ENCODE results near the gene NHERF2. TPM values are rescaled to one million over a fixed set of nuclear protein-coding genes. Genes with fewer than 3 reads are reported as not detected.

The NHERF2 gene
- total RNA-seq, 3 donors from 2014 or later: 54.5 to 65.4 (median 60.0) TPM

- intact Hi-C loops (cut with DNase I, micrococcal nuclease): no loop called here
- Histone ChIP-seq H3K4me3 (no peak overlapping the region), H3K9me3 (no peaks in the 10 kb centered on the region), H3K4me1 (ENCODE audit: low read depth) (no peaks in the 10 kb centered on the region), H3K36me3 (ENCODE audit: low read depth) (peaks cover 4% of the 10 kb centered on the region)
- ATAC-seq (no peak), DNase-seq (no peak)
- TF ChIP-seq, protein P1, sequence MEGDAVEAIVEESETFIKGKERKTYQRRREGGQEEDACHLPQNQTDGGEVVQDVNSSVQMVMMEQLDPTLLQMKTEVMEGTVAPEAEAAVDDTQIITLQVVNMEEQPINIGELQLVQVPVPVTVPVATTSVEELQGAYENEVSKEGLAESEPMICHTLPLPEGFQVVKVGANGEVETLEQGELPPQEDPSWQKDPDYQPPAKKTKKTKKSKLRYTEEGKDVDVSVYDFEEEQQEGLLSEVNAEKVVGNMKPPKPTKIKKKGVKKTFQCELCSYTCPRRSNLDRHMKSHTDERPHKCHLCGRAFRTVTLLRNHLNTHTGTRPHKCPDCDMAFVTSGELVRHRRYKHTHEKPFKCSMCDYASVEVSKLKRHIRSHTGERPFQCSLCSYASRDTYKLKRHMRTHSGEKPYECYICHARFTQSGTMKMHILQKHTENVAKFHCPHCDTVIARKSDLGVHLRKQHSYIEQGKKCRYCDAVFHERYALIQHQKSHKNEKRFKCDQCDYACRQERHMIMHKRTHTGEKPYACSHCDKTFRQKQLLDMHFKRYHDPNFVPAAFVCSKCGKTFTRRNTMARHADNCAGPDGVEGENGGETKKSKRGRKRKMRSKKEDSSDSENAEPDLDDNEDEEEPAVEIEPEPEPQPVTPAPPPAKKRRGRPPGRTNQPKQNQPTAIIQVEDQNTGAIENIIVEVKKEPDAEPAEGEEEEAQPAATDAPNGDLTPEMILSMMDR (IDR thresholded peaks at IDR 0.05): no peak
Measured at GRCh38 chr16:2076072-2076865, 49.6 kb downstream of the NHERF2 start.

GRCh38 chr16:2077016-2077415 lies 50.3 kb downstream of the NHERF2 start:
- no peak for ATAC-seq
- intact Hi-C loops (cut with DNase I, micrococcal nuclease): no loop called here
- TF ChIP-seq, protein P1 (IDR thresholded peaks at IDR 0.05): no peak
- DNase-seq: no peak
- no peaks in the 10 kb centered on the region for H3K4me1 ChIP-seq (ENCODE audit: low read depth)
- no peak overlapping the region for H3K4me3 ChIP-seq
- no peaks in the 10 kb centered on the region for H3K9me3 ChIP-seq
- peaks cover 4% of the 10 kb centered on the region for H3K36me3 ChIP-seq (ENCODE audit: low read depth)

DNA sequence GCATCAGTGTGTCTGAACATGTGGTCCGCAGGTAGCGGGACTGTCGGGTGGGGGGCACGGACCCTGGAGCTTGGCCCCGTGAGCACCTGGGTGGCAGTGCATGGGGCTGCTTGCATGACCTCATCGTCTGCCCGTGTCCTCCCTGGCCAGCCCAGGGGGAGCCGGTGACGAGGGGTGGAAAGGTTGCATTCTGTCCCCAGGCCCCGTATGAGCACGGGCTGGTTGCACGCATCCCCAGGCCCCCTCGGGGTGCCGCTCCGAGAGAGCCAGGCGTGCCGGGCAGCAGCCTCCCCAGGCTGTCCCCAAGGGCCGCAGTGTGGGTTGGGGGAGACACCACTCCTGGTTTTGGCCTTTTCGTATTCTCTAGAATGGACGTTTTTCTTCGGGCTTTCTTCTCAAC lies 51.0 kb downstream of the NHERF2 start:
- H3K4me1 ChIP-seq (ENCODE audit: low read depth): no peaks in the 10 kb centered on the region
- DNase-seq: no peak
- intact Hi-C loops (cut with DNase I, micrococcal nuclease): no loop called here
- H3K9me3 ChIP-seq: no peaks in the 10 kb centered on the region
- TF ChIP-seq, protein P1 (IDR thresholded peaks at IDR 0.05): no peak
- H3K4me3 ChIP-seq: no peak overlapping the region
- no peak for ATAC-seq
- peaks cover 4% of the 10 kb centered on the region for H3K36me3 ChIP-seq (ENCODE audit: low read depth)

- intact Hi-C loops (cut with DNase I, micrococcal nuclease): no loop called here
- no peak for ATAC-seq
- TF ChIP-seq, protein P1 (IDR thresholded peaks at IDR 0.05): no peak
- Histone ChIP-seq H3K9me3 (no peaks in the 10 kb centered on the region), H3K4me3 (no peak overlapping the region), H3K36me3 (ENCODE audit: low read depth) (peaks cover 4% of the 10 kb centered on the region), H3K4me1 (ENCODE audit: low read depth) (no peaks in the 10 kb centered on the region)
- DNase-seq: no peak
Measured at GRCh38 chr16:2078096-2078495, 51.4 kb downstream of the NHERF2 start.

DNA sequence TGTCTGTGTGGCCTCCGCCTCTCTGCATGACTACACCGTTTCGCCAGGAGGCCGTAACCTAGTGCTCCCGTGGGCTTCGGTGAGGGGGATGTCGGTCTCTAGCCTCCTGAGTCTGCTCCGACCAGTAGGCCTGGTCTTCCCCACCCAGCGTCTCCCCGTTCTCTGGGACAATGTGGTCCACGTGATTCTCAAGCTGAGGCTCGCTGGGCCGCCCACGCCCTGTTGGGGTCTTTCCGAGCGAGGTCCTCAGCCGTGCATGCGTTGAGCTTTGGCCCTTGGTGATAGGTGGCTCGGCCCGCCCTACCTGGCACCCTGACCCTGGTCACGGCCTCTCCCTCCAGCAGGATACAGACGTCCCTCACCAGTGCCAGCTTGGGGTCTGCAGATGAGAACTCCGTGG lies 52.0 kb downstream of the NHERF2 start:
- DNase-seq (no peak), ATAC-seq (no peak)
- no peaks in the 10 kb centered on the region for H3K4me1 ChIP-seq (ENCODE audit: low read depth)
- peaks cover 4% of the 10 kb centered on the region for H3K36me3 ChIP-seq (ENCODE audit: low read depth)
- H3K9me3 ChIP-seq: no peaks in the 10 kb centered on the region
- H3K4me3 ChIP-seq: no peak overlapping the region
- TF ChIP-seq, protein P1 (IDR thresholded peaks at IDR 0.05): no peak
- intact Hi-C loops (cut with DNase I, micrococcal nuclease): no loop called here
